Keratinocyte (primary cell): Measurements from ENCODE around the gene LAIR2. TPM values are rescaled to one million over a fixed set of nuclear protein-coding genes. Genes with fewer than 3 reads are reported as not detected.
"Not testable (repeated sequence)": the region's sequence is repeated elsewhere in the genome, so short reads cannot be mapped to it uniquely, and the experiment has no call there.

Source experiments
- DNase-seq: peaks from one replicate; pipeline ENCODE4 v3.0.0-alpha.2; 2011; ENCODE audit warnings: low read depth, missing footprints, low spot score
- FAIRE-seq: peaks from 2 replicates; lab custom pipeline; 2011; peaks lifted over from hg19 to GRCh38; lab: Jason Lieb, UNC
- H2AFZ ChIP-seq: 2 replicates; pipeline ENCODE4 v1.6.0; 2012; ENCODE audit warnings: low read length, control low read depth, inconsistent platforms; ENCODE audit not compliant: control insufficient read depth
- H3K27ac ChIP-seq: 2 replicates; pipeline ENCODE4 v1.5.1; 2011; ENCODE audit warnings: low read length; ENCODE audit not compliant: control insufficient read depth, insufficient read depth
- H3K27me3 ChIP-seq: 3 replicates; pipeline ENCODE4 v1.6.0; 2011; ENCODE audit warnings: low read length; ENCODE audit not compliant: control insufficient read depth, insufficient read depth; ENCODE audit errors: extremely low read depth
- H3K36me3 ChIP-seq, 2 experiments: 2 replicates in 1 of 2; 3 replicates in 1 of 2; pipeline ENCODE4 v1.5.1; 2011; ENCODE audit warnings: low read length in 2 of 2, mild to moderate bottlenecking in 1 of 2; ENCODE audit not compliant: control insufficient read depth in 2 of 2, insufficient read depth in 2 of 2; ENCODE audit errors: extremely low read depth in 1 of 2
- H3K4me1 ChIP-seq: 3 replicates; pipeline ENCODE4 v1.5.1; 2011; ENCODE audit warnings: low read length; ENCODE audit not compliant: control insufficient read depth, insufficient read depth; ENCODE audit errors: extremely low read depth
- H3K4me2 ChIP-seq: 3 replicates; pipeline ENCODE4 v1.6.0; 2011; ENCODE audit warnings: low read depth, low read length; ENCODE audit not compliant: control insufficient read depth, insufficient read depth; ENCODE audit errors: extremely low read depth
- H3K4me3 ChIP-seq, 3 experiments: fragments of 200-600 bp in 1 of 3; sonication (generic) in 1 of 3; 2 replicates in 2 of 3; 3 replicates in 1 of 3; pipeline ENCODE4 v1.5.1; 2011 to 2016; ENCODE audit warnings: low read length in 3 of 3, mild to moderate bottlenecking in 3 of 3, control low read depth in 2 of 3, inconsistent platforms in 1 of 3, low read depth in 1 of 3, mixed read lengths in 1 of 3, mixed run types in 1 of 3, moderate library complexity in 1 of 3; ENCODE audit not compliant: control insufficient read depth in 2 of 3, insufficient read depth in 2 of 3; ENCODE audit errors: extremely low read depth in 1 of 3
- H3K79me2 ChIP-seq: 2 replicates; pipeline ENCODE4 v1.6.0; 2012; ENCODE audit warnings: low read length; ENCODE audit not compliant: control insufficient read depth, insufficient read depth
- H3K9ac ChIP-seq: 3 replicates; pipeline ENCODE4 v1.6.0; 2011; ENCODE audit warnings: low read length; ENCODE audit not compliant: control insufficient read depth, insufficient read depth; ENCODE audit errors: extremely low read depth
- H3K9me1 ChIP-seq: 3 replicates; pipeline ENCODE4 v1.6.0; 2011; ENCODE audit warnings: low read length; ENCODE audit not compliant: control insufficient read depth, insufficient read depth; ENCODE audit errors: extremely low read depth
- H3K9me3 ChIP-seq: 2 replicates; pipeline ENCODE4 v1.5.1; 2012; ENCODE audit warnings: low read depth, low read length; ENCODE audit not compliant: control insufficient read depth
- H4K20me1 ChIP-seq: 3 replicates; pipeline ENCODE4 v1.6.0; 2011; ENCODE audit warnings: low read length; ENCODE audit not compliant: control insufficient read depth, insufficient read depth; ENCODE audit errors: extremely low read depth
- CTCF ChIP-seq, 3 experiments: IDR thresholded peaks in 1 of 3; conservative IDR thresholded peaks in 1 of 3; optimal IDR thresholded peaks in 1 of 3; 2 replicates in 2 of 3; 3 replicates in 1 of 3; pipeline versions ENCODE3 to v1.5.1; 2011; ENCODE audit warnings: low read length in 3 of 3, mild to moderate bottlenecking in 3 of 3, moderate library complexity in 2 of 3, control low read depth in 1 of 3, inconsistent platforms in 1 of 3; ENCODE audit not compliant: insufficient read depth in 2 of 3; ENCODE audit errors: extremely low read depth in 1 of 3
- EZH2 ChIP-seq: IDR thresholded peaks from one replicate; pipeline ENCODE4 v1.6.1; 2012; ENCODE audit warnings: inconsistent platforms, mild to moderate bottlenecking, low read length, moderate library complexity
- dilution Hi-C: fragments of 300-500 bp; cut with MboI; formaldehyde crosslinking; loops from one replicate; pipeline ENCODE4 v1.7.0; 2020; ENCODE audit warnings: low sequenced_read_pairs; ENCODE audit not compliant: extremely low pct_ligation_motif_present
- polyA plus RNA-seq, 5 experiments: library from polyadenylated mRNA; depleted of rRNA in 3 of 5; stranded (reverse) in 3 of 5; stranded (forward) in 1 of 5; unstranded in 1 of 5; fragments of >200 nt; gene quantifications; 1 replicate in 1 of 5; 2 replicates in 3 of 5; 3 replicates in 1 of 5; pipeline versions ENCODE4 v1.2.1 to v1.2.3, GENCODE V29; 2011 to 2012; ENCODE audit warnings: missing spikeins in 2 of 5, low read depth in 1 of 5, low replicate concordance in 1 of 5

LAIR2 gene
- polyA plus RNA-seq, 1 donor (not counting 4 experiments of a cell fraction or from before 2014, with no cell fraction given), result not detected

- TF ChIP-seq EZH2, result no peak
- no peak for TF ChIP-seq CTCF (optimal IDR thresholded peaks at IDR 0.05 in 1 of 3, IDR thresholded peaks at IDR 0.05 in 1 of 3, conservative IDR thresholded peaks at IDR 0.05 in 1 of 3; ENCODE audit: extremely low read depth in 1 of 3, insufficient read depth in 2 of 3, low read length in 3 of 3)
- FAIRE-seq (no peak), DNase-seq (no peak)
- dilution Hi-C loops, result no loop called here
- H3K4me1 ChIP-seq, result no peaks in the 10 kb centered on the region
- peaks cover 2% of the 10 kb centered on the region for H3K9me3 ChIP-seq
- H3K79me2 ChIP-seq, result no peaks in the 10 kb centered on the region
- no peaks in the 10 kb centered on the region for H3K36me3 ChIP-seq
- H3K9ac ChIP-seq, result no peak overlapping the region
- H3K27ac ChIP-seq, result no peak overlapping the region
- no peaks in the 10 kb centered on the region for H3K27me3 ChIP-seq
- no peak overlapping the region for H2AFZ ChIP-seq
- no peaks in the 10 kb centered on the region for H3K9me1 ChIP-seq
- H3K4me2 ChIP-seq, result no peak overlapping the region
- H4K20me1 ChIP-seq, result no peaks in the 10 kb centered on the region
- no peak overlapping the region for H3K4me3 ChIP-seq
Observed at GRCh38 chr19:54507824-54508223, 5.2 kb downstream of the LAIR2 start.

GRCh38 chr19:54508487-54508886 is 5.9 kb downstream of the LAIR2 start:
- not testable (repeated sequence) for H3K27me3 ChIP-seq

GRCh38 chr19:54509200-54509940 is 6.7 kb downstream of the LAIR2 start:
- dilution Hi-C loops, H3K4me3 ChIP-seq, H3K36me3 ChIP-seq, H3K27ac ChIP-seq, H3K79me2 ChIP-seq, H3K9me3 ChIP-seq, H3K4me1 ChIP-seq, H3K9ac ChIP-seq, H3K4me2 ChIP-seq, H4K20me1 ChIP-seq, H3K27me3 ChIP-seq, DNase-seq, H3K9me1 ChIP-seq, FAIRE-seq, H2AFZ ChIP-seq: not testable (repeated sequence)

More at GRCh38 chr19:54508487-54508886, 5.9 kb downstream of the LAIR2 start:
- H2AFZ ChIP-seq, FAIRE-seq, H4K20me1 ChIP-seq, H3K9ac ChIP-seq, H3K4me3 ChIP-seq, H3K36me3 ChIP-seq, H3K4me1 ChIP-seq, DNase-seq, H3K9me1 ChIP-seq, H3K79me2 ChIP-seq, H3K9me3 ChIP-seq, H3K27ac ChIP-seq, H3K4me2 ChIP-seq, dilution Hi-C loops: not testable (repeated sequence)
